NCI-H460 (cell line): ENCODE measurements around the gene MLN. TPM values are rescaled to one million over a fixed set of nuclear protein-coding genes. Genes with fewer than 3 reads are reported as not detected.

Experiments
- DNase-seq: peaks from one replicate; pipeline ENCODE4 v3.0.0-alpha.2; 2016; ENCODE audit warnings: low read depth; ENCODE audit errors: extremely low read depth
- total RNA-seq: library from RNA; depleted of rRNA; stranded (reverse); fragments of >200 nt; shearing (Covaris generic); gene quantifications from 2 replicates; pipeline ENCODE4 v1.2.3, GENCODE V29; 2014

MLN gene
- total RNA-seq, 1 experiment from 2014 or later = not detected

DNA sequence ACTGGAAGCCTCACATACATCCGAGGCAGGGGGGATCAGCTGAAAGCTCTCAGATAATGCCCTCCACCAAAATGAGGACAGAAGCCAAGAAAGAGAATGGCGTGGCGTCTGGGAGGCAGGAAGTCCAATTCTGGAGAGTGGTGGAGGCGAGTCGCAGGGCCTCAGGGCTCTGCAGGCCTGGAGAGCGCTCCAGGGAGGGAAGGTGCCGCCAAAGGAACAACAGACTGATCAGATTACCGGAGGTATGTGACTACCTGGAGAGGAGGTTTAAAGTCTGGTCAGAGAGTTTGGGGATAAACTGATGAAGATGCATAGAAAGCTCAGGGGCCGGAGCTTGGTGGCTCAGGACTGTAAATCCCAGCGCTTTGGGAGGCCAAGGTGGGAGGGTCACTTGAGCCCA lies 45.9 kb downstream of the MLN start:
- DNase-seq = no peak

DNA sequence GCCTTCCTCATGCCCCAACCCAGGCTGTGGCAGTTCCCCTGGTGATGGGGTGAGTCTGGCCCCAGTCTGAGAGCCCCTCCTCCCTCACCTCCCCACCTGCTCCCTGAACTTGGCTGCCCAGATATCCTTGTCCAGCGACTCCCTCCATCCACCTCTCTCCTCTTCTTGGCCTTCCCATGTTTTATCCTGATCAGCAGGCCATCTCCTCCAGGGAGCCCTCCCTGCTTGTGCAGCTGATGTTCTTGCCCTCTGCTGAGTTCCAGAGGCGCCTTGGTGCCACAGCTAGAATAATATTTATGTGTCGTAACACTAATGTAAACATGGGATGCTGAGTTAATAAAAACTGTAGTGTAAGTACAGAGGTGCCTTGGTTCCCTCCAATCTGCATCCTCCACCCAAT lies 46.7 kb downstream of the MLN start:
- DNase-seq = no peak

DNA sequence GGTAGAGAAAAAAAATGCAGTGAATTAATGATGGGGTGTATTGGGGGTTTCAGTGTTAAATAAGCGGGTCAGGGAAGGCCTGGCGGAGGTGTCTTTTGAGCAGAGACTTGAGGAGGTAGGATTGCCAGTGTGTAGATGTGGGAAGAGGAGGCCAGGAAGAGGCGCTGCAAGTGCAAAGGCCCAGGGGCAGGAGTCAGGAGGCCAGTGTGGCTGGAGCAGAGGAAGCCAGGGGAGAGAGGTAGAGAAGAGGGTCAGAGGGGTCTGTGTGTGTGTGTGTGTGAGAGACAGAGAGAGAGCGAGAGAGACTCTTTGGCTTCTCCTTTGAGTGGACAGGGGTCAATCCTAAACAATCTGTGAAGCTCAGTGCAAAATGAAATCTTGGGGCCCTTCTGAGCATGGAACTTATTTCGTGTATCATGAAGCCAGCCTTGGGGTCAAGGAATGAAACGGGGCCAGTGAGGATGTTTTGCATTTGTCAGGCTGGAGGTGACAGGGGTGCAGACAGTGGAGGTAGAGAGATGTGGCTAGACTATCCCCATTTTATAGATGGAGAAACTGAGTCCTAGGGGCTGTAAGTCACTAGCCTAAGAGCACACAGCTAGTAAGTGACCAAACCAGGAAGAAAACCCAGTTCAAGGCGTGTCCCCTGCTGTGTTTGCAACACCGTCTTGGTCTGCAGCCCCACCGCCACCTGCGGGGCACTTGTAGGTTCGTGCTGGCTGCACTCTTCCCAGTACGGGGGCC lies 47.4 kb downstream of the MLN start:
- no peak for DNase-seq

DNA sequence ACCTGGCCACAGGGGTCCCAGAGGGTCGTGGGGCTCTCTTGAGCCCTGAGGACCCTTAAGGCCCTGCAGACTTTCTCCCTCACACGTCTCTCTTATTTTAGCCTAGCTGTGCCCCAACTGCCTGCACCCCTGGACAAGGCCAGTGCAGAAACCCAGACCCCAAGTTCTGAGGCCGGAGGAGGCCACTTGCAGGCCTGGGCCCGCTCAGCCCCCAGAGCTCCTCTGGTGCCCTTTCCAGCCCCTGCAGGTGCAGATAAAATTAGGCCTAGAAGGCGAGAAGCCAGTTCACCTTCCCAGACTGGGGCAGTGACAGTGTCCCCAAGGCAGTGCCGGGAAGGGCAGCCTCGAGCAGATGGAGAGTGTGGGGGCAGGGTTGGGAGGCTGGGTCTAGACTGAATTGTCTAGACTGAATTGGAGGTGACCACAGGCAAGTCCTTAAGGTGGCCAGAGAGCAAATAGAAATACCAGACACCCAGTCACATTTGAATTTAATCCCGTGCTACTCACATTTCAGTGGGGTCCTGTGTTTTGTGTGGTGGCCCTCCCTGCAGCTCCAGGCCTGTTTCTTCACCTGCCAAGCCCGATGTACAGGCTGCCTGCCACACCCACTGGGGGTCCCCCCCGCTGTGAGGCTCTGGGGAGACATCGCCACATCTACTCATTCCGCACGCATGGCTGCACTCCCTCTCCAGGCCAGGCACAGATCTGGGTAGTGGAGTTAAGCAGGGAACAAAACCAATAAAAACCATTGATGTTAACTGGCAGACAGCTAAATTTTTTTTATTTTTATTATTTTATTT lies 48.5 kb downstream of the MLN start:
- DNase-seq = no peak

DNA sequence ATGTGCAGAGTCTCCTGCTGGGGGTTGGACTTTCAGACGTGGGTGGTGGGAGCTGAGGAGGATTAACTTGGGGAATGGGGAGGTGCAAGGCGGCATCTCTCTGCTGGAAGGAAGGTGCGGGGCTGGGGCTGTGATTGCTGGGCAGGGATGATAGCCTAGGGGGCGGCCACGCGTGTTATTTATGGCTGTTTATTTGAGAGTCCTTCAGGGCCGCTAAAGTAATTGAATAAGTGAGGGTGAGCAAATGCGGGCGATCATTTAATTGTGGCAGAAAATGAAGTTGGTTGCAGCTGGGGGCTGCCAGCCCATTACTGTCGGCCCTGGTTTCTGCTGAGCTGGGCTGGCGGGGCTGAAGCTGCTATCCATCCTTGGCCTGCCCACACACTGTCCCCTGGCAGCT lies 49.6 kb downstream of the MLN start:
- no peak for DNase-seq

DNA sequence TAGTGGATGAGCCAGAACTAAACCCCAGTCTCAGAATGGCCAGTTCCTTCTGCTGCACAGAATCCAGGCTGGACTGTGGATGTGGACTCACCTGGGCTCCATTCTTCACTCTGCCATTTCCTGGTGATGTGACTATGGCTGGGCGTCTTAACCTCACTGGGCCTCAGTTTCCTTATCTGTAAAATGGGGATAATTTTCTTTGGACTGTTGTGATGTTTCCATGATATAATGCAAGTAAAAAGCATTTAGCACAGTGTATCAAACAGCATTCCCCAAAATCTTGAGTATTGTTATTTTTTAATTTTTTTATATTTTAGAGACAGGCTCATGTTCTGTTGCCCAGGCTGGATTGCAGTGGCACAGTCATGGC lies 51.2 kb downstream of the MLN start:
- DNase-seq = no peak

DNA sequence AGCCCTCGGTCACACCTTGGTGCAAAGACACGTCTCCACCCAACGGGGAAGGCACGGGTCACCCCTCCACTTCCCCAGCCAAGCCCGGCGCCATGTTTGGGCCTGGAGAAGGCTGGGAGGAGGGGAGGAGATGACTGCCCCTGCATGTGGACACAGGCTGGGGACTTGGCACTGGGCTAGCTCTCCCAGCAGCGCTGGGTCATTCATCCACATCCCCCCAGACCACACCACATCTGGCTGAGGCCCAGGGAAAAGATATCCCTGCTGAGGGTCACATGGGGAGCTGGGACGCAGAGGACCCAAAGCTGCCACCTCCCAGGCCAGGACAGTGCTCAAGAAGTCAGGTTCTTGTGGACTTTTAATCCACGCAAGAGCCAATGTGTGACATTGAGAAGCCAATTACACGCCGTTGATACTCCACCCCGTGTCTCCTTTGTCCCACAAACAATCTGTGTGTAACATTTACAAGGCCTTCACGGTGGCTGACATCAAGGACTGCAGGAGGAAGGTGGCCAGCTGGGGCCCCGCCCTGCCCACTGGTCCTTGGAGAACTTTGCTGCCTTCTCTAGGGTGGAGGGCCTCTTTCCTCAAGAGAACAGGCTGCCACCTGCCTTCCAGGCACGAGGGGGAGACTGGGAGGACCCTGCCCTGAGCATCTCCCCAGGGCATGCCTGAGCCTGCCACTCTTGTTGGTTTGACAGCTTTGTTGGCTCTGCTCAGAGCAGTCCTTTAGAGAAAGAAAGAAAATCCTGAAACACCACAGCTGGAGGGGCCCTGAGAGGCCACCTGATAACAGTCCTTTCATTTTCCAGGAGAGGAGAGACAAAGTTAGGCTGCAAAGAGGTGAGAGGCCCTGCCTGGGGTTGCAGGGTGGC lies 51.8 kb downstream of the MLN start:
- no peak for DNase-seq

DNA sequence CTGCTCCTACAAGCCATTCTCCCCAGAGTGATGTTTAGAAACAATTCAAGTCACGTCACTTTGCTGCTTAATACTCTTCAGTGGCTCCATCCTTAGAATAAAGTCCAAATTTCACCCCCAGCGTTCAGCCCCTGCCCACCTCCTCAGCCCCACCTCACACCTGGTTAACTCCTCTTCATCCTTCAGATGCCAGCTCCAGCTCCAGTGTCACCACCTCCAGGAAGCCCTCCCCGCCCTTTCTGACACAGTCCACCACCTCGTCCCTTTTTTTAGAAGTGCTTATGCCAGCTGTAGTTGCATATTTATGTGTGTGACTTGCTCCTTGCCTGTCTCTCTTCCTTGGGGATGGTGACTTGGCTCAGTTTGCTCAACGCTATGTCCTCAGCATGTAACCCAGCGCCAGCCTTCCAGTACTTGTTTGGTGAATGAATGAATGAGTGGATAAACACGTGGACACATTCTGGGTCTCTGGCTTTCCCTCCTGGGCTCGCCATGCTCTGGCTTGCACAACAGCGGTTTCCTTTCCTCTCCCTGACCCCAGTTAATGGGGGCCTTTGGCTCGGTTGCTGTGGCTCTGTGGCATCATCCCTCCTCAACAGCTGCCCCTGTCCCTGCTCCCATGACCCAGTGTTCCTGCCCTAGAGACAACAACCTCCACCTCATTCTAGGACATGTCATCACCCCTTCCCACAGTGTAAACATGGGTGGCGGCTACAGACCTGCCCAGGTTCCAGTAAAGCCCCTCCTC lies 53.4 kb downstream of the MLN start:
- no peak for DNase-seq

DNA sequence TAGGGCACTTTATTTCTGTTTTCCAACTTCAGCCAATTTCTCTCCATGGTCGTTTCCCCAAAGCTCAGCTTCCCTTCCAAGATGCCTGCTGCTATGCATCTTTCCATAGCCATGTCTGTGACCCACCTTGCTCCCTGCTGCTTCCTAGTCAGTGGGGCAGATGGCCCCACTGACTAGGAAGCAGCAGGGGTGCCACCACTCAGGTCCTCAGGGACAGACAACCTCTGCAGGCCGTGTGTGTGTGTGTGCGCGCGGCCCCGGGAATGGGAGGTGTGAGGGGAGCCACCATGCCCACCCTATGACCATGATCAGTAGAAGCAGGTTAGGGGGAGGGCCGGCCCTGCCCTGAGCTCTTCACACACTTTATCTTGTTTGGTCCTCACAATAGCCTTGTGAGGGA lies 54.4 kb downstream of the MLN start:
- DNase-seq = no peak

DNA sequence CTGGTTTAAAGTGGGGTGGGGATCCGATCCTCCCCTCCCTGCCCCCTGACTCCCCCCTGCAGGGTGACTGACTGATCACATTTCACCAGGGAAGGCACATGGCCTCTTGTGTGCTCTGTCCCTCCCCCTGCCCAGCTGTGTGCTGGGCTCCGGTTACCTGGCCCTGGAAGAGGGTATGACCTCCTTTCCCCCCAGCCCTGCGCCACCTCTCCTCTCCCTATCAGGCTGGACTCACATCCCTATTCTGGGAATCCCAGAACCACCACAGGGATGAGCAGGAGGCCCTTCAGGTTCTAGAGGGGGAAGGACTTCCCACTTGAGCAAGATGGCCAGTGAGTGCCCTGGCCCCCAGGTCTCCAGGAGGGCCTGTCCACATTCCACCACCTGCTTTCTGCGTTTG lies 55.0 kb downstream of the MLN start:
- no peak for DNase-seq

DNA sequence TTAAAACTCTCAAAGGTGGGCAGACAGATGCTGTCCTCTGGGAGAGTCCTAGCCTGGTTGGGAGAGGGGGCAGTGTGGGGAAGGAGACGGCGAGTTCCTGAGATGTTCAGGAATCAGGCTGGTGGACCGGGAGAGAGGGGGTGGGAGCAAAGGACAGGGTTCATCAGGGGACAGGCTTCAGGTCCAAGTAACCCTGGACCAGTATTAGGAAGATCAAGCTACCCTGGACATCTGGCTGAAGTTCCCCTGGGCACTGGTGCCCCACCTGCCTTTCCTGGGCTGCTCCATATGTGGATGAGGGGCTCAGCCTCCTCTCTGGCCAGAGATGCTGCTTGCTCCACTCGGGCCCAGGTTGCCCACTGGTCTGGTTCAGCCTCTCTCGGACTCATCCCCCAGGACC lies 56.0 kb downstream of the MLN start:
- DNase-seq = no peak

DNA sequence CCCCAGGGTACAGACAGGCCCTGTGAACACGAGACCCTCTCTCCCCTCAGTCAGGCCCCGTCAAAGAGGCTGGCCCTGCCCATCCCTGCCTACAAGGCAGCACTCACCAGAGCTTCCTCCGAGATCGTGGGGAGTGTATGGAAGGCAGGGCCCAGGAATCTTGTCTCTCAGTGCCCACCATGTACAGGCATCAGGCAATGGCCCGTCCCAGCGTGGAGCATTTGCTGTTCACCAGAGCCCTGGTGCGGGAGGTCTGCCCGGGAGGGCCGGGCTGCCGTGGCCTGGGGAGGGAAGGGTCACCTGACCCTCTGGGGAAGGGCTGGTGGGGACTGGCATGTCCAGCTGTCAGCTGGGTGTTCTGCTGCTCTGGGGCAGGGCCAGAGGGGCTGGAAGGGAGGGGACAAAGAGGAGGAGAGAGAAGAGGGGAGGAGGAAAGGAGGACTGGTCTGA lies 57.1 kb downstream of the MLN start, which contains the start of gene IP6K3:
IP6K3 (minus strand) TSS at position 255 of the 450 bp plus-strand sequence. CDS start 11,429 bp downstream, outside the sequence.
- DNase-seq = no peak

DNA sequence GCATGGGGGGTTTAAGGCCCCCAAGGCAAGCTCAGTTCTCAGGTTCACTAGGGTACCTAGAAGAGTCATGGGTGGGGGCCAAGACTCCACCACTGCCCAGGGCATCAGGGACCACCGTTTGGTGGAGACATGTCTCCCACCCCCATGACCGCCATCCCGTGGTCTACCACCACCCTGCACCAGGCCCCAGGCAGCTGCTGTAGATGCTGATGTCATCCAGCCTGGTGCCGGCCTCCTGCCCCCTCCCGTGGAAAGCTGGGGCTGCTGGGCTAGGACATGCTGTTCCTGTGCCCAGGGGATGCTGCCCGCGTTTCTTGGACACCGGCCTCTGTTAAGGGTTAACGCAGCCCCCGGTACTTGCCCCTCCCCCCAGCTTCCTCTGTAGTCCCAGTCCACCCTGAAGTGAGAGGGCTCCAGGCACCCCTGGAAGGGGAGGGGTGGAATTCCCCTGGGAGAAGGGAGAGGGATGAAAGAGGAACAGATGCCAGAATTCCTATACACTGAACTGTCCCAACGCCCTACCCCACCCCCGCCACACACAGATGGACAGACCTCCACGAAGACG lies 57.7 kb downstream of the MLN start:
- no peak for DNase-seq

DNA sequence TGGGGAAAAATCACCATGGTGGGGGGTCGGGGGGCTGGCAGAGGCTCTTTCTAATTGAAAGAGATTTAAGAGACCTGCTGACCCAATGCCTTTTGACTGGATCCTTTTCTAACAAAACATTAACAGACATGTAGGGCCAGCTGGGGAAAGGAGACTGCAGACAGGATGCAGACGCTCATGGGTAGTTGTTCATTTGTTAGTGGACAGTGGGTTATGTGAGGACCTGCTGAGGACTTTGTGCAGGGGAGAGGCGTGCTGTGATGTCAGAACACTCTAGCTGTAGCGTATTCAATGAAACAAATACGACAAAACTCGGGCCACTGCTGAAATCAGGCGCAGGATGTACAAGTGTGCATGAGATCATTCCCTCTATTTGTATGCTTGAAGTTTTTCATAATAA lies 58.3 kb downstream of the MLN start:
- DNase-seq = no peak

DNA sequence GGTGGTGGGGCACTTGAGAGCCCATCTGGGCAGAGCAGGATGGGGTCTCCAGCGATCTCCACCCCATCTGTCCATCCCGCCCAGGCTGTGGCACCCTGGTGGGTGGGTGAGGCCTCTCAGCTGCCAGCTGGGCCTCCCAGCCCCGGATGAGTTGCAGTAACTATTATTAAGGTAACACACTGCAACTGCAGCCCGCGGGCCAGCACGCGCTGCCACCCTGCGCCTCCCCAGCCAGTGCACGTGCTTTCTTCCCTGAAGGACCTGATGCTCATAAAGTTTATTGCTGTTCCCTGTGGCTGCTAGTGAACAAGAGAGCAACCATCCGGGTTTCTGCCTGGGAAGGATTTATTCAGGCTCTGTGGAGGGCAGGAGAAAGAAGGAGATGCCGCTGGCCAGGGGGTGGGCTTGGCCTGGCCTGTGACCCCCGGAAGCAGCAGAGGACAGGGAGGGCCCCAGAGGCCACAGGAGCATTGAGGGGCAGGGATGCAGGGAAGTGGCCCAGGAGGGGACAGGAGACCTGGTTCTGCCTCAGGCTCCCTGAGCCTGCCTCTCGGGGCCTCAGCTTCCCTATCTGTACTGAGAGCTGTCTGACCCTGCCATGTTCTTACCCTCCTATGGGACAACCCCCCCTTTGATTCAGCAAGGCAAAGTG lies 58.8 kb downstream of the MLN start:
- no peak for DNase-seq
